HG03571 (cell line): ENCODE results near the gene EML3.
"Not testable (repeated sequence)": the region's sequence is repeated elsewhere in the genome, so short reads cannot be mapped to it uniquely, and the experiment has no call there.

Experiments
- ATAC-seq: cut with Tn5 transposase; IDR thresholded peaks from one replicate; pipeline ENCODE4 v1.9.1; 2021; ENCODE audit not compliant: unreplicated experiment

Gene EML3

DNA sequence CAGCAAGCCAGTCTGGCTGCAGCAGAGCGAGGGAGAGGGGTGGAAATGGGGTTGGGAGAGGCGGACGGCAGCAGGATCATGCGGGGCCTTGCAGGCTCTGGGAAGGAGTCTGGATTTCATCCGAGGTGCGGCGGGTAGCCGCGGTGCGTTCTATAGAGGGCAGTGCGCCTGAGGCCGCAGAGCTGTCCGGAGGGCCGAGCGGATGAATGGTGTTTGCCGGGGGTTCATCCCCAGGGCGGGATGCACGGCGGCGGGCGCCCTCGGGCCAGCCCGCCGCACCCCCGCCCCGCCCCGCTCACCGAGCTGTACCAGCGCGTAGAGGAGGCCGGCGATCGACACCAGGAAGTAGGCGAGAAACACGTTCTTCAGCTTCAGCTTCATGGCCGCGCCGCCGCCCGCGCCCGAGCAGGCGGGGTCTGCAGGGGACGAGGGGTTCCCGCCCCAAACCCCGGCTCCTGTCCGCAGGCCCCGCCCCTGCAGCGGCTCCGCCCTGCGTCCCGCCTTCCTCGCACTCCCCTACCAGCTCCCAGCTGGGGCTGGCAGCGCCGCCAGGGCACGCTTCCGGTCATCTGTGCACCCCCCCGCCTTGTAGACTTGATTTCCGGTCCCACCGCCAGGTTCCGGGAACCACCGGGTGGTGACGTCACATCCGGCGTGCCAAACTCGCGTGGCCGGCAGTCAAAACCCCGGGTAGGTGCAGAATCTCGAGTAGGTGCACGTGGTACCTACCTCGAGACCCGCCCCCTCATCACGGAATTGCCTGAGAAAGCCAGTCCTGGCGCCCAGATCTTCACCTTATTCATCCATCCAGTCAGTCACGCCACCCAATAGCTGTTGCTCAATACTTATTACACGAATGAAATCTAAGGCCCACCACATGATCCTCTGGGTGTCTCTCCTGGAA lies 9.2 kb upstream of the EML3 start, which contains the start of gene B3GAT3:
B3GAT3 (minus strand) TSS at position 420 of the 904 bp plus-strand sequence; CDS start at position 381, 39 bp downstream.
- ATAC-seq, result peak; percentile 90

GRCh38 chr11:62621027-62621566 lies 8.5 kb upstream of the EML3 start:
- ATAC-seq, result no peak

DNA sequence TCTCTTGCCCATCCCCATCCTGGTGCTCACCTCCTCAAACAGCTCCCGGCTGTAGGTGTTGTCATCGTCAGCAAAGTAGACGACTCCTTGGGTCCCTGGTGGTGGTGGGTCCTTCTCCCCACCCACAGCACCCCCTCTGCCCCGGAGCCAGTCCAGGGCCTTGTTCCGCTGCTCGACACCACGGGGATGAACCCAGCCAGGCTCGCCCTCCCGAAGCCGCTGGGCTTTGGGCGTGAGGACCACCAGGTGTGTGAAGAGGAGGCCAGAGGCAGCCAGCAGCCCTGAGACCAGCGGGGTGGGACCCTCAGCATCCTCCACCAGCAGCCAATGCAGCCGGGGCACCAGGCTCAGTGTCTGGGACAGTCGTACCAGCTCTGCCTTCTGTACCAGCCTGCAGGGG lies 4.4 kb upstream of the EML3 start:
- ATAC-seq, result not testable (repeated sequence)

DNA sequence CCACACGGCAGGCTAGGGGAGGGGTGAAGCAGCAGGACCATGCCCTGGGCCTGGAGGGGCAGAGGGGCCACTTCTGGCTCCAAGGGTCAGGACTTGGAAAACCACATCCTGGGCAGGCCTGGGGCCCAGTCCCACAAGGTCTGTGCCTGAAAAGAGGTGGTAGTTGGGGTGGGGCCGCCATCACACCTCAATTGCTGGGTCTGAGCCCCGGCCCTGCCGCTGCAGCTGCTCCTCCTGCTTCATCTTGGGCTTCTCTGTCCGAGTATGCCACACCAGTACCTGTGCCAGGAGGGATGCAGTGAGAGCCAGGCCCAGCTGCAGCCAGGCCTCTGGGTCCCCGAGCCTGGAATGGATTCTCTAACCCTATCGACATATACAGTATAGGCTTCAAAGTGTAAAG lies 2.9 kb upstream of the EML3 start:
- ATAC-seq, result no peak

- ATAC-seq, result no peak
Measured at GRCh38 chr11:62614275-62614674, 1.7 kb upstream of the EML3 start.

DNA sequence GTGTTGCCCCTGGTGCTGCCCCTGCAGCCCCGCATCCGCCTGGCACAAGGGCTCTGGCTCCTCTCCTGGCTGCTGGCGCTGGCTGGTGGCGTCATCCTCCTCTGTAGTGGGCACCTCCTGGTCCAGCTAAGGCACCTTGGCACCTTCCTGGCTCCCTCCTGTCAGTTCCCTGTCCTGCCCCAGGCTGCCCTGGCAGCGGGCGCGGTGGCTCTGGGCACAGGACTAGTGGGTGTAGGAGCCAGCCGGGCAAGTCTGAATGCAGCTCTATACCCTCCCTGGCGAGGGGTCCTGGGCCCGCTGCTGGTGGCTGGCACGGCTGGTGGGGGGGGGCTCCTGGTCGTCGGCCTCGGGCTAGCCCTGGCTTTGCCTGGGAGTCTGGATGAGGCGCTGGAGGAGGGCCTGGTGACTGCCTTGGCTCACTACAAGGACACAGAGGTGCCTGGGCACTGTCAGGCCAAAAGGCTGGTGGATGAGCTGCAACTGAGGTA lies 760 bp upstream of the EML3 start:
- ATAC-seq, result no peak

GRCh38 chr11:62611705-62612365 lies 740 bp downstream of the EML3 start:
- no peak for ATAC-seq

- no peak for ATAC-seq
Measured at GRCh38 chr11:62610814-62611704, 1.5 kb downstream of the EML3 start.

DNA sequence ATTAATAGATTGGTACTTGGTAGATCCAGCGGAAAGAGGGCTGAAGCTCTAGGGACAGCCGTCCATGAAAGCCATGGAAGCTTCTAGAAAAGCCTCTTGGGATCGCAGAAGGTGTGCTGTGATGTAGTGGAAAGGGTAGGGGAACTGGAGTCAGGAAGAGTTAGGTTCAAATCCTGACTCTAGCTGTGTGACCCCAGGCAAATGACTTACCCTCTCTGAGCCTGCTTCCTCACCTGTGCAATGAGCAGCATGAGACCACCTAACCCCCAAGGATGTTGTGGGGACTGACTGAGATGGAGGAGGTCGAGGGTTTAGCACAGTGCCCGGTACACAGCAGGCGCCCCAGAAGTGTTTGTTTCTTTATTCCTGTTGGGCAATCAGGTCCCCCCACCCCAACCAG lies 2.2 kb downstream of the EML3 start:
- no peak for ATAC-seq

GRCh38 chr11:62608776-62609175 lies 3.8 kb downstream of the EML3 start:
- no peak for ATAC-seq

GRCh38 chr11:62607714-62608113 lies 4.9 kb downstream of the EML3 start:
- no peak for ATAC-seq

- ATAC-seq, result no peak
Measured at GRCh38 chr11:62605902-62606301, 6.7 kb downstream of the EML3 start.

DNA sequence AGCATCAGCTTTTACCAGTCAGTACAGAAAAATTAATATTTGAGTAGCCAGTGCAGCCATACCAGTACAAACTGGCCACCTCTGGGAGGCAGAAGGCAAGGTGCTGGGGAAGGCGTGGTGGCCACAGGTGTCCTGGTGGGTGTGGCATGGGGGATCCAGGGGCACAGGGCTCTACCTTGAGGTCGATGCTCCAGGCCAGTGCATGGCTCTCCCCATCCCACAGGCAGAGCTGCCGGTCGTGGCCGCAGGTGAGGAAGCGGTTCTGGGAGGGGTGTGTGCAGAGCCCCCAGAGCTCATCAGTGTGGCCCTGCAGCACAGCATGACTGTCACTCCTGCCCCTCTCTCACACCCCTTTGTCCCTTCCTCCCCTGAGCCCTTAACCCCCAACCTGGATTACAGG lies 7.1 kb downstream of the EML3 start:
- no peak for ATAC-seq

DNA sequence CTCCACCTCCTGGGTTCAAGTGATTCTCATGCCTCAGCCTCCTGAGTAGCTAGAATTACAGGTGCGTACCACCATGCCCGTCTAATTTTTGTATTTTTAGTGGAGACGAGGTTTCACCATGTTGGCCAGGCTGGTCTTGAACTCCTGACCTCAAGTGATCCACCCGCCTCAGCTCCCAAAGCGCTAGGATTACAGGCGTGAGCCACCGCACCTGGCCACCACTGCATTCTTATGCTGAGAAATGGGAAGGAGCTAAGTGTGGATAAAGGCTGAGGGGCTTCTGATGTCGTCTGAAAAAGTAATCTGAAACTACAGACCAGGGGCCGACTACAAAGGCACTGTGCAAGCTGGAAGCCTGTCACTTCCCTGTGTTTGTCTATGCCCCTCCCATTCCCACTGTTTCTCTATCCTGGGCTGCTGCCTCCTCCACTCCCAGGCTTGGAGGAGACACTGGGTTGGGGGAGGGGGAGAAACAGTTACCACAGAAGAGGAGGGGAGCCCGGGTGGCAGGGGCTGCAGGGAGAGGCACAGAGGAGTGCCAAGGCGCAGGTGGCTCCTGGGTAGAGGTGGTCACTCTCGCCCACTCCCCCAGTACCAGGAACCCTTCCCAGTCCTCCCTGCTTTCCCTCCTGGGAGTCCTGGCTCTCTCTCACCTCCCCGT lies 8.0 kb downstream of the EML3 start:
- no peak for ATAC-seq

DNA sequence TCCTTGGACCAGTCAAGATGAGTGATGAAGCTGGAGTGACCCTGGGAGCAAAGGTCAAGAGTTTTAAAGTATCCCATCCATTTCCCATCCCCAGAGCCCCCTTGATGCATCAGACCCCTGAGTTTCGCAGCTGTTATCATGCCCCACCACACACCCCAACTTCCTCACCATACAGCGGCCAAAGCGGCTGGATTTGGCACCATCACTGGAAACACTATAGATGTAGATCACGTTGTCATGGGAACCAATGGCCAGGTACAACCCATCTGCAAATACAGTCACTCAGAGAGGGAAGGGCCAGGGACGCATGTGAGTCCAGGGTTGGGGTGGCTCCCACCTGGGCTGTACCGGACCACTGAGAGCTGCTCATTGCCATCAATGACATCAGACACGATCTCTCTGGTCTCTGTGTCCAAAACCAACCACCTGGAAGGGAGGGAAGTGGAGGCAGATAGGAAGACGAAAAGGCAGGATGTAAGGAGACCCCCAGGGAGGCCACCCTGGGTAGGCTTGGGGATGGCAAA lies 8.7 kb downstream of the EML3 start:
- no peak for ATAC-seq

DNA sequence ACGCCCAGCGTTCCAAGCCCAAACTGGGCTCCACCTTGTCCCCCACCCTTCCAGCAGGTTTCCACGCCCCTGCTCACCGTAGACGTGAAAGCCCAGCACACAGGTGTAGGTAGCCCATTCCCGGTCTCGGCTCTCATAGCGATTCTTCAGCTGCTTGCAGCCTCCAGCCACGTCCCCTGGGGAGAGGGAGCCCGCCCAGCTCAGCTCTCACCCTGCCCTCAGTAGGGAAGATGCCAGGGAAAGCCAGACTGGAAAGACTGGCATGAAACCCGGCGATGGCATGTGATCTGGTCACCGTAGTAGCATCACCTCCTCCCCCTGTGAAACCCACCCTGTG lies 9.5 kb downstream of the EML3 start:
- no peak for ATAC-seq

DNA sequence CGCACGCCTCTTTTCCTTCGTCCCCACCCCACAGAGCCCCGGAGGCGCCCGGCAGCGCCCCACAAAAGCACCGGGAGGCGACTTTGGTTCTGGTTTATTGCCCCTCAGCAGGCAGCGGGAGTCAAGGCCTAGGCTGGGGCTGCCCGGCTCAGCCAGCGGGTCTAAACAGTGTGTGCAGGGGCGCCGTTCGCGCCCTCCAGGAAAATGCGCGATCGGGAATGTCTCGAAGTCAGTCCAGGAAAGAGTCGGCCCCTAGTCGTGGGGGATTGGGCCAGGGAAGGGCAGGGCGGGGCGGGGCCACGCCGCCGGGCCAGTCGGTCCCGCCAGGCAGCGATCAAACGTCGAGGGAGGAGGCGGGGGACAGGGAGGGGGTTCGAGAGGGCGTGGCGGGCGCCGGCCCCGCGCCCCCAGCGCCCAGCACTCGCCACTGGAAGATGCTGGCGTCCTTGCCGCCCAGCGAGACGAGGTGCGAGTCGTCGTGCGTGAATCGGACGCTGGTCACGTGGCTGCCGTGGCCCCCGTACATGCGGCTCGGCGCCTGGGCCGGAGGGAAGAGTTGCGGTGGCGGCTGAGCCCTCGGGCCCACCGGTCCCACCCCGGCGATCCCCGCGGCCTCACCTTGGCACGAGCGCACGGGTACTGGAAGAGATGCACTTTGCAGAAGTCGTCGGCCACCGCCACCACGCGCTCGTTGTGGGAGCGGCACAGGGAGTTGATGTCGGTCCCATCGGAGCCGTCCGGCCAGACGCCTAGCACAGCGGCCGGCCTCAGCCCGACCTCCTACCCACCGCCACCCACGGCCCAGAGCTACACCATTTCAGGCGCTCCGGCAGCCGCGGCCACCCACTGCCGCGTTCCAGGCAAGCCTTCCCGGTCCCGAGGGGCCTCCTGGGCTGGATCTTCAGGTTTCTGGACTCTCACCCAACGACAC lies 10.2 kb downstream of the EML3 start:
- no peak for ATAC-seq

DNA sequence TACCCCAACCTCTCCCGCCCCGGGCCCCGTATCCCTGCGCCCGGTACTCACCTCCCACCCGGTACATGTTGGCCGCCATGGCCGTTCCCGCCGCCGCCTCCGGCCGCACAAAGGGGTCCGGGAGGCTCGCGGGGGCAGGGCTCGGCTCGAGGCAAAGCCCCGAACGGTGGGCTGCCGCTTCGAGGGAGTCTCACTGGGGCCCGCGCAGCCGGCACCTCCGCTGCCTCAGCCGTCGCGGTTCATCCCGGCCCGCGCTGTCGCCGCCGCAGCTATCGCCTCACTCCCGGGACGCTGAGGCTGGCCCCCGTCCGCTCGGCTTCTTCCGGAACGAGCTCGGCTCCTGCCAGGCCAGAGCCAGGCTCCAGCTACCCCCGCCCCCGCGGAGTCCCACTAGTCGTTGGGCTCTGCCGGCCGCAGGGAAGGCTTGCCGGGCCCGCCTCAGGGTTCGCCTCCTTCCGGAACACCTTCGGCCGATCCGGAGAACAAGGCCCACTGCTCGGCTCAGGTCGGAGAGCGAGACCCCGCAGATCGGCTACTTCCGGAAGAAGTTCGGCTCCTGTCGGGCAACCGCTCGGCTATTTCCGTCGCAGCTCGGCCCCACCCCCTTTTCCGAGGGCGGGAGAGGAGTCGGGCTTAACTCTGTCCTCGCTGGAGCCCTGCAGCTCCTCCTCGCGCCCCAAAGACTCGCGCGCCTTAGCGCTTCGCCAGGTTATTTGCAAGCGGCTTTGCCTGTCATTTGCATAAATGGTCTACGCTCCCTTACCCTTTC lies 11.0 kb downstream of the EML3 start, which contains the start of gene MTA2:
MTA2 (minus strand) TSS at position 494 of the 769 bp plus-strand sequence; CDS start at position 79, 415 bp downstream.
- peak; percentile 68 for ATAC-seq

GRCh38 chr11:62601122-62601371 lies 11.5 kb downstream of the EML3 start:
- no peak for ATAC-seq
